NB4 (cell line): Measurements from ENCODE around the gene CELA3A.
"Not testable (repeated sequence)": the region's sequence is repeated elsewhere in the genome, so short reads cannot be mapped to it uniquely, and the experiment has no call there.

ENCODE experiments used
- POLR2A ChIP-seq: IDR thresholded peaks from 2 replicates; pipeline ENCODE4 v1.6.1; 2011; ENCODE audit warnings: mild to moderate bottlenecking; ENCODE audit not compliant: insufficient read length; ENCODE audit errors: extremely low read depth
- TF ChIP-seq, protein P1 (sequence below): IDR thresholded peaks from one replicate; pipeline ENCODE4 v1.5.1; 2012; ENCODE audit warnings: low read depth, low read length

DNA sequence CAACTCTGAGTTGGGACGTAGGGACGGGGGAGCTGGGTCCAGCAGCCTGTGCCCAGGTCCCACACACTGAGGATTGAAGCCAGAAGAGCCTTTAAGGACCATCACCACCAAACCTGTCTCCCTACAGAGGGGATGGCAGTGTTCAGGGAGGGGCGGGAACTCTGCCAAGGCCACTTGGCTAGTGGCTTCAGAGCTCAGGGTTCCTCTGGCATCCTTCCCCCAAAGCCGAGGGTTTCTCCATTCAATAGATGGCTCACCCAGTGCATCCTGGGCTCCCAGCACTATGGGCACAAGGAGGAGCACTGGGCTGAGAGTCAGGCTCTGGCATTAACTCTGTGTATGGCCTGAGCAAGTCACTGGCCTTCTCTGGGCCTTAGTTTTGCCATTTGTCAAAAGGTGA is 20.2 kb upstream of the CELA3A start:
- TF ChIP-seq, protein P1, sequence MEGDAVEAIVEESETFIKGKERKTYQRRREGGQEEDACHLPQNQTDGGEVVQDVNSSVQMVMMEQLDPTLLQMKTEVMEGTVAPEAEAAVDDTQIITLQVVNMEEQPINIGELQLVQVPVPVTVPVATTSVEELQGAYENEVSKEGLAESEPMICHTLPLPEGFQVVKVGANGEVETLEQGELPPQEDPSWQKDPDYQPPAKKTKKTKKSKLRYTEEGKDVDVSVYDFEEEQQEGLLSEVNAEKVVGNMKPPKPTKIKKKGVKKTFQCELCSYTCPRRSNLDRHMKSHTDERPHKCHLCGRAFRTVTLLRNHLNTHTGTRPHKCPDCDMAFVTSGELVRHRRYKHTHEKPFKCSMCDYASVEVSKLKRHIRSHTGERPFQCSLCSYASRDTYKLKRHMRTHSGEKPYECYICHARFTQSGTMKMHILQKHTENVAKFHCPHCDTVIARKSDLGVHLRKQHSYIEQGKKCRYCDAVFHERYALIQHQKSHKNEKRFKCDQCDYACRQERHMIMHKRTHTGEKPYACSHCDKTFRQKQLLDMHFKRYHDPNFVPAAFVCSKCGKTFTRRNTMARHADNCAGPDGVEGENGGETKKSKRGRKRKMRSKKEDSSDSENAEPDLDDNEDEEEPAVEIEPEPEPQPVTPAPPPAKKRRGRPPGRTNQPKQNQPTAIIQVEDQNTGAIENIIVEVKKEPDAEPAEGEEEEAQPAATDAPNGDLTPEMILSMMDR = not testable (repeated sequence)
- TF ChIP-seq POLR2A = not testable (repeated sequence)
